Rectal smooth muscle tissue (tissue), 1 donor: ENCODE data around the gene USP22.

Source experiments
- H3K27ac ChIP-seq: one replicate; pipeline ENCODE4 v1.7.0; 2013; ENCODE audit warnings: low read depth, low read length, inconsistent platforms
- H3K27me3 ChIP-seq: one replicate; pipeline ENCODE4 v1.7.0; 2013; ENCODE audit warnings: low read length; ENCODE audit not compliant: control insufficient read depth, insufficient read depth
- H3K36me3 ChIP-seq: one replicate; pipeline ENCODE4 v1.7.0; 2013; ENCODE audit warnings: low read length; ENCODE audit not compliant: control insufficient read depth, insufficient read depth
- H3K4me1 ChIP-seq: one replicate; pipeline ENCODE4 v1.7.0; 2013; ENCODE audit warnings: low read length; ENCODE audit not compliant: control insufficient read depth, insufficient read depth
- H3K4me3 ChIP-seq: one replicate; pipeline ENCODE4 v1.7.0; 2013; ENCODE audit warnings: low read length
- H3K9ac ChIP-seq: one replicate; pipeline ENCODE4 v1.7.0; 2013; ENCODE audit warnings: low read length

USP22 gene

GRCh38 chr17:21028192-21028591, 14.6 kb downstream of the USP22 start:
- Histone ChIP-seq H3K9ac (no peak overlapping the region), H3K4me3 (no peak overlapping the region), H3K4me1 (peaks cover 26% of the 10 kb centered on the region), H3K27me3 (no peaks in the 10 kb centered on the region), H3K36me3 (peaks cover 31% of the 10 kb centered on the region), H3K27ac (peak overlapping the region; percentile 54)

DNA sequence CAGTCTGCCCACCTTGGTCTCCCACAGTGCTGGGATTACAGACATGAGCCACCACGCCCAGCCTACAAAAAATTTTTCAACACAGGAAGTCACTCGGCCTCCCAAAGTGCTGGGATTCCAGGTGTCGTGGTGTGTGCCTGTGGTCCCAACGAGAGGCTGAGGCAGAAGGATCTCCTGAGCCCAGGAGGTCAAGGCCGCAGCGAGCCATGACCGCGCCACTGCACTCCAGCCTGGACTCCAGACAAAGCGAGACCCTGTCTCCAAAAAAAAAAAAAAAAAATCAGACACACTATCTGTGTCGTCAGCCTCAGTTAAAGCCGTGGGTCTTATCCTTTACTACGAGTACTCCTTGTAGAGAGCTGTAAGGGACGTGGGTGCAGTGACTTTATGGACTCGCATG, 15.8 kb downstream of the USP22 start:
- no peaks in the 10 kb centered on the region for H3K27me3 ChIP-seq
- H3K4me3 ChIP-seq: no peak overlapping the region
- H3K27ac ChIP-seq: no peak overlapping the region
- peaks cover 23% of the 10 kb centered on the region for H3K4me1 ChIP-seq
- peaks cover 31% of the 10 kb centered on the region for H3K36me3 ChIP-seq
- H3K9ac ChIP-seq: no peak overlapping the region

DNA sequence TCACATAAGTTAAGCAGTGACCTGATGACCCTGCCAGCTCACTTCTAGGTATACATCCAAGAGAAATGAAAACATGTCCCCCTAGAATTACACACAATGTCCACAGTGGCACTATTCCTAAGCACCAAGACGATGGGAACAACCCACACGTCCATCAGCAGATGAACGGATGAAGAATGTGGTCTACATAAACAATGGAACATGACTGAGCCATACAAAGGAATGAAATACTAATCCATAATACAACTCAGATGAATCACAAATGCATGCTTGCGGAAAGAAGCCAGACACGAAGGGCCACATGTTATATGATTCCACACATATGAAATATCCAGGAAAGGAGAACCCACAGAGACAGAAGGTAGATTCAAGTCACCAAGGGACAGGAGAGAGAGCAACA, 17.4 kb downstream of the USP22 start:
- no peak overlapping the region for H3K27ac ChIP-seq
- no peak overlapping the region for H3K4me3 ChIP-seq
- H3K36me3 ChIP-seq: peaks cover 45% of the 10 kb centered on the region
- peaks cover 27% of the 10 kb centered on the region for H3K4me1 ChIP-seq
- H3K27me3 ChIP-seq: no peaks in the 10 kb centered on the region
- no peak overlapping the region for H3K9ac ChIP-seq

- peak overlapping the region; percentile 55 for H3K27ac ChIP-seq
- no peak overlapping the region for H3K9ac ChIP-seq
- no peak overlapping the region for H3K4me3 ChIP-seq
- no peaks in the 10 kb centered on the region for H3K27me3 ChIP-seq
- peaks cover 53% of the 10 kb centered on the region for H3K36me3 ChIP-seq
- peaks cover 26% of the 10 kb centered on the region for H3K4me1 ChIP-seq
These were observed 18.8 kb downstream of the USP22 start for GRCh38 chr17:21024024-21024423.

- no peaks in the 10 kb centered on the region for H3K27me3 ChIP-seq
- H3K9ac ChIP-seq: no peak overlapping the region
- H3K4me3 ChIP-seq: no peak overlapping the region
- peak overlapping the region; percentile 45 for H3K27ac ChIP-seq
- peaks cover 60% of the 10 kb centered on the region for H3K36me3 ChIP-seq
- H3K4me1 ChIP-seq: peaks cover 20% of the 10 kb centered on the region
These were observed 21.5 kb downstream of the USP22 start for GRCh38 chr17:21021208-21021803.

- no peak overlapping the region for H3K4me3 ChIP-seq
- peak overlapping the region; percentile 45 for H3K27ac ChIP-seq
- no peaks in the 10 kb centered on the region for H3K27me3 ChIP-seq
- H3K4me1 ChIP-seq: peaks cover 20% of the 10 kb centered on the region
- peaks cover 60% of the 10 kb centered on the region for H3K36me3 ChIP-seq
- no peak overlapping the region for H3K9ac ChIP-seq
These were observed 22.2 kb downstream of the USP22 start for GRCh38 chr17:21020622-21021021.

GRCh38 chr17:21019976-21020586, 22.7 kb downstream of the USP22 start:
- H3K9ac ChIP-seq: no peak overlapping the region
- H3K4me1 ChIP-seq: peaks cover 20% of the 10 kb centered on the region
- H3K27me3 ChIP-seq: no peaks in the 10 kb centered on the region
- H3K4me3 ChIP-seq: no peak overlapping the region
- H3K36me3 ChIP-seq: peaks cover 61% of the 10 kb centered on the region
- H3K27ac ChIP-seq: peak overlapping the region; percentile 49

DNA sequence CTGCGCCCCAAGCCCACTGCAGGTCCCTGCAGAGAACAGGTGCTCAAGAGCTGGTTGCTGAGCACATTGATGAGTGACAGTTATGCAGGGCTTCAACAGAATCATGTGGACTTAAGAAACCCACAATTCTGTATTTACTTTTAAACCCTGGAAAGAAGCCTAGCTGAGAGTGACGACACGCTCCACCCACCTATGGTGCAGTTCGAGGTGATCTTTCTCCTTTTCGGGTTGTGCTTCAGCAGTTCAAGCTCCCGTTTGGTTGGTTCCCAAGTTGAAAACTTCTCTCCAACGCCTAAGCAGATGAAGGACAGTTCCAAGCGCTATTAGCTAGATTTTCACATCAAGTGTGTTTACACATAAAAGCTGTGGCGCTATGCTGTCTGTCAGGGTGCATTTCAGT, 23.9 kb downstream of the USP22 start:
- H3K4me1 ChIP-seq: peaks cover 16% of the 10 kb centered on the region
- no peaks in the 10 kb centered on the region for H3K27me3 ChIP-seq
- peak overlapping the region; percentile 49 for H3K27ac ChIP-seq
- H3K4me3 ChIP-seq: no peak overlapping the region
- no peak overlapping the region for H3K9ac ChIP-seq
- H3K36me3 ChIP-seq: peaks cover 68% of the 10 kb centered on the region

DNA sequence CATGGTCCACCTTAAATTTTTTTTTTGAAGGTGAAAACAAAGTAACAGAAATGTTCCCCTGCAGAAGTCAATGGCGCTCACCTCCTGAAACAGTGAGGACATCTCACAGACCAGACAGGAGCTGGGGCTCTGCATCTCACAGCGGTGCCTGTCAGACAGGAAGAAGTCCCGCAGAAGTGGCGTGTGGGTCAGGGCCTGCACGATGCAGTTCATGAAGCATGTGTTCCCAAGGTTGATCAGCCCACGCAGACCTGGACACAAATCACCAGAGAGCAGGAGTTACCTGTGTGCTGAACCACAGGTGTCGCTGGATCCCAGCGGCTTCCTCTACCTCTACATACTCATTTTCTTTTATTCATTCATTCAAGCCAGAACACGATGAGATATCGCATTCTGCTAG, 24.9 kb downstream of the USP22 start:
- Histone ChIP-seq H3K27me3 (no peaks in the 10 kb centered on the region), H3K4me3 (no peak overlapping the region), H3K4me1 (peaks cover 12% of the 10 kb centered on the region), H3K9ac (no peak overlapping the region), H3K36me3 (peaks cover 70% of the 10 kb centered on the region), H3K27ac (no peak overlapping the region)

GRCh38 chr17:21017256-21017655, 25.6 kb downstream of the USP22 start:
- peaks cover 76% of the 10 kb centered on the region for H3K36me3 ChIP-seq
- peaks cover 12% of the 10 kb centered on the region for H3K4me1 ChIP-seq
- no peaks in the 10 kb centered on the region for H3K27me3 ChIP-seq
- no peak overlapping the region for H3K4me3 ChIP-seq
- H3K9ac ChIP-seq: no peak overlapping the region
- no peak overlapping the region for H3K27ac ChIP-seq

DNA sequence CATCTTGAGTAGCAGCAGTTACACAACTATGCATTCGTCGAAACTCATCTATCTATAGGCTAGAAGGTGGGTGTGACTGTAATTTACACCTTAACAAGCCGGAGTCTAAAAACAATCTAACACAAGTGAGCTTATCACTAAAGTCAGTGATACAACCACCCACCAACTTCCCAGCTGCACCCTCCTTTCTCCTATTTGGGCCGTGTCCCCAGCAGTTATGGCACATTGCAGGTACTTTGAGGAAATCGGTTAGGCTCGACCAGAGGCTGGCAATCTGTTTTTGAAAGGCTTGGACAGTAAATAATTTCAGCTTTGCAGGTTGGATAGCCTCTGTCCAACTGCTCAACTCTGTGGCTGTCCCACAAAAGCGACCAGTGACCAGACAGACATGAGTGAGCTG, 26.0 kb downstream of the USP22 start:
- Histone ChIP-seq H3K9ac (no peak overlapping the region), H3K36me3 (peaks cover 80% of the 10 kb centered on the region), H3K4me3 (no peak overlapping the region), H3K4me1 (peaks cover 12% of the 10 kb centered on the region), H3K27me3 (no peaks in the 10 kb centered on the region), H3K27ac (no peak overlapping the region)

- Histone ChIP-seq H3K36me3 (peaks cover 78% of the 10 kb centered on the region), H3K4me3 (no peak overlapping the region), H3K4me1 (peaks cover 7% of the 10 kb centered on the region), H3K27ac (no peak overlapping the region), H3K9ac (no peak overlapping the region), H3K27me3 (no peaks in the 10 kb centered on the region)
These were observed 27.2 kb downstream of the USP22 start for GRCh38 chr17:21015564-21015963.

GRCh38 chr17:21014498-21014897, 28.3 kb downstream of the USP22 start:
- Histone ChIP-seq H3K4me1 (peaks cover under 1% of the 10 kb centered on the region), H3K9ac (no peak overlapping the region), H3K4me3 (no peak overlapping the region), H3K27me3 (no peaks in the 10 kb centered on the region), H3K36me3 (peaks cover 74% of the 10 kb centered on the region), H3K27ac (no peak overlapping the region)
